ENCODE results near the gene KCNQ1. TPM values are rescaled to one million over a fixed set of nuclear protein-coding genes. Genes with fewer than 3 reads are reported as not detected.

Gene KCNQ1
- total and polyA plus RNA-seq, 2 experiments from 2014 or later: not detected

- no peaks in the 10 kb centered on the region for H3F3A ChIP-seq (ENCODE audit: insufficient read depth)
- H3K36me3 ChIP-seq (ENCODE audit: low read depth): no peaks in the 10 kb centered on the region
- H4K20me1 ChIP-seq (ENCODE audit: insufficient read depth): no peaks in the 10 kb centered on the region
- H3K27me3 ChIP-seq (replicated peaks; ENCODE audit: insufficient read depth): peaks cover 23% of the 10 kb centered on the region
- no peak overlapping the region for H2AFZ ChIP-seq
- H3K9me2 ChIP-seq (ENCODE audit: insufficient read depth): no peaks in the 10 kb centered on the region
- in situ Hi-C loops (cut with MboI): no loop called here
- no peak overlapping the region for H3K9ac ChIP-seq
- 73 to 74% methylated on average over 12 of the region's 12 CpGs for WGBS, 2 experiments (ENCODE audit: low coverage in 1 of 2, low lambda C conversion rate in 2 of 2, missing lambda C conversion rate in 2 of 2)
- no peak for DNase-seq
- H3K79me2 ChIP-seq (ENCODE audit: insufficient read depth): no peaks in the 10 kb centered on the region
- no peaks in the 10 kb centered on the region for H3K9me3 ChIP-seq (ENCODE audit: low read depth)
- H3K4me3 ChIP-seq: no peak overlapping the region
- H3K4me2 ChIP-seq (ENCODE audit: unreplicated experiment): no peak overlapping the region
- no peaks in the 10 kb centered on the region for H3K4me1 ChIP-seq (ENCODE audit: insufficient read depth)
- no peak overlapping the region for H3K27ac ChIP-seq
- no peak for TF ChIP-seq EZH2phosphoT487 (IDR thresholded peaks at IDR 0.05; ENCODE audit: insufficient read depth, low read depth)
- TF ChIP-seq EZH2 (IDR thresholded peaks at IDR 0.05; ENCODE audit: insufficient read depth, poor library complexity, severe bottlenecking): no peak
Measured at GRCh38 chr11:2752204-2752770, 307.5 kb downstream of the KCNQ1 start.

- no peak overlapping the region for H2AFZ ChIP-seq
- H3K79me2 ChIP-seq (ENCODE audit: insufficient read depth): no peaks in the 10 kb centered on the region
- H3K36me3 ChIP-seq (ENCODE audit: low read depth): no peaks in the 10 kb centered on the region
- H3K9me2 ChIP-seq (ENCODE audit: insufficient read depth): no peaks in the 10 kb centered on the region
- TF ChIP-seq EZH2 (IDR thresholded peaks at IDR 0.05; ENCODE audit: insufficient read depth, poor library complexity, severe bottlenecking) (no peak), EZH2phosphoT487 (IDR thresholded peaks at IDR 0.05; ENCODE audit: insufficient read depth, low read depth) (no peak)
- in situ Hi-C loops (cut with MboI): no loop called here
- H3K9ac ChIP-seq: no peak overlapping the region
- H3F3A ChIP-seq (ENCODE audit: insufficient read depth): no peaks in the 10 kb centered on the region
- H3K4me3 ChIP-seq: no peak overlapping the region
- 41% methylated on average over 12 of the region's 12 CpGs for WGBS, 2 experiments (ENCODE audit: low coverage in 1 of 2, low lambda C conversion rate in 2 of 2, missing lambda C conversion rate in 2 of 2)
- H3K27me3 ChIP-seq (replicated peaks; ENCODE audit: insufficient read depth): peaks cover 26% of the 10 kb centered on the region
- H3K4me2 ChIP-seq (ENCODE audit: unreplicated experiment): no peak overlapping the region
- no peaks in the 10 kb centered on the region for H3K9me3 ChIP-seq (ENCODE audit: low read depth)
- H4K20me1 ChIP-seq (ENCODE audit: insufficient read depth): no peaks in the 10 kb centered on the region
- no peaks in the 10 kb centered on the region for H3K4me1 ChIP-seq (ENCODE audit: insufficient read depth)
- no peak overlapping the region for H3K27ac ChIP-seq
- DNase-seq: no peak
Measured at GRCh38 chr11:2752923-2753322, 308.1 kb downstream of the KCNQ1 start.

- Histone ChIP-seq H3K36me3 (ENCODE audit: low read depth) (no peaks in the 10 kb centered on the region), H2AFZ (no peak overlapping the region), H3K27ac (no peak overlapping the region), H3F3A (ENCODE audit: insufficient read depth) (no peaks in the 10 kb centered on the region), H3K9me2 (ENCODE audit: insufficient read depth) (no peaks in the 10 kb centered on the region), H3K79me2 (ENCODE audit: insufficient read depth) (no peaks in the 10 kb centered on the region), H3K4me2 (ENCODE audit: unreplicated experiment) (no peak overlapping the region), H4K20me1 (ENCODE audit: insufficient read depth) (no peaks in the 10 kb centered on the region), H3K27me3 (replicated peaks; ENCODE audit: insufficient read depth) (peaks cover 28% of the 10 kb centered on the region), H3K9me3 (ENCODE audit: low read depth) (no peaks in the 10 kb centered on the region), H3K4me3 (no peak overlapping the region), H3K9ac (no peak overlapping the region), H3K4me1 (ENCODE audit: insufficient read depth) (no peaks in the 10 kb centered on the region)
- WGBS, 2 experiments (ENCODE audit: low coverage in 1 of 2, low lambda C conversion rate in 2 of 2, missing lambda C conversion rate in 2 of 2): 46 to 52% methylated on average over 2 of the region's 2 CpGs
- in situ Hi-C loops (cut with MboI): no loop called here
- TF ChIP-seq EZH2 (IDR thresholded peaks at IDR 0.05; ENCODE audit: insufficient read depth, poor library complexity, severe bottlenecking): no peak
- DNase-seq: no peak
Measured at GRCh38 chr11:2754008-2754407, 309.2 kb downstream of the KCNQ1 start.

- Histone ChIP-seq H3F3A (ENCODE audit: insufficient read depth) (no peaks in the 10 kb centered on the region), H3K79me2 (ENCODE audit: insufficient read depth) (no peaks in the 10 kb centered on the region), H3K4me2 (ENCODE audit: unreplicated experiment) (no peak overlapping the region), H3K27ac (no peak overlapping the region), H2AFZ (no peak overlapping the region), H3K36me3 (ENCODE audit: low read depth) (no peaks in the 10 kb centered on the region), H4K20me1 (ENCODE audit: insufficient read depth) (no peaks in the 10 kb centered on the region), H3K4me1 (ENCODE audit: insufficient read depth) (no peaks in the 10 kb centered on the region), H3K27me3 (replicated peaks; ENCODE audit: insufficient read depth) (peaks cover 28% of the 10 kb centered on the region), H3K4me3 (no peak overlapping the region), H3K9ac (no peak overlapping the region), H3K9me3 (ENCODE audit: low read depth) (no peaks in the 10 kb centered on the region), H3K9me2 (ENCODE audit: insufficient read depth) (no peaks in the 10 kb centered on the region)
- no peak for DNase-seq
- in situ Hi-C loops (cut with MboI): no loop called here
- TF ChIP-seq EZH2phosphoT487 (IDR thresholded peaks at IDR 0.05; ENCODE audit: insufficient read depth, low read depth) (no peak), EZH2 (IDR thresholded peaks at IDR 0.05; ENCODE audit: insufficient read depth, poor library complexity, severe bottlenecking) (no peak)
- 77% methylated on average over 8 of the region's 8 CpGs for WGBS, 2 experiments (ENCODE audit: low coverage in 1 of 2, low lambda C conversion rate in 2 of 2, missing lambda C conversion rate in 2 of 2)
Measured at GRCh38 chr11:2755071-2755470, 310.3 kb downstream of the KCNQ1 start.

DNA sequence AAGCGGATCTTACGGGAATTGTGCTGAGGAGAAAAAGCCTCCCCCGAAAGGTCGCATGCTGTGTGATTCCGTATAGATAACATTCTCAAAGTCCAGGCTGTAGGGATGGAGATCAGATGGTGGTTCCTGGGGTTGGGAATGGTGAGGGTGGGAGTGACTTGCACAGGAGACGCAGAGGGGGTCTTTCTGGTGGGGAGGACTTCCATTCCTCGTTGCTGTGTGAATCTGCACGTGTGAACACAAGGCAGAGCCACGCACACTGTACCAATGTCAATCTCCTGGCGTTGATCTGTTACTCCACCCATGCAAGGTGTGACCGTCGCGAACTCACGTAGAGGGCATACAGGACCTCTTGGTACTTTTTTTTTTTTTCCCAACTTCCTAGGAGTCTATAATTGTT lies 313.9 kb downstream of the KCNQ1 start:
- H3K27ac ChIP-seq: no peak overlapping the region
- TF ChIP-seq EZH2phosphoT487 (IDR thresholded peaks at IDR 0.05; ENCODE audit: insufficient read depth, low read depth) (no peak), EZH2 (IDR thresholded peaks at IDR 0.05; ENCODE audit: insufficient read depth, poor library complexity, severe bottlenecking) (no peak)
- in situ Hi-C loops (cut with MboI): no loop called here
- no peak for DNase-seq
- no peaks in the 10 kb centered on the region for H3K9me2 ChIP-seq (ENCODE audit: insufficient read depth)
- H3K4me1 ChIP-seq (ENCODE audit: insufficient read depth): no peaks in the 10 kb centered on the region
- H3K4me2 ChIP-seq (ENCODE audit: unreplicated experiment): no peak overlapping the region
- H2AFZ ChIP-seq: no peak overlapping the region
- 75 to 78% methylated on average over 14 of the region's 14 CpGs for WGBS, 2 experiments (ENCODE audit: low coverage in 1 of 2, low lambda C conversion rate in 2 of 2, missing lambda C conversion rate in 2 of 2)
- no peaks in the 10 kb centered on the region for H3F3A ChIP-seq (ENCODE audit: insufficient read depth)
- no peaks in the 10 kb centered on the region for H4K20me1 ChIP-seq (ENCODE audit: insufficient read depth)
- no peaks in the 10 kb centered on the region for H3K36me3 ChIP-seq (ENCODE audit: low read depth)
- H3K9me3 ChIP-seq (ENCODE audit: low read depth): no peaks in the 10 kb centered on the region
- no peaks in the 10 kb centered on the region for H3K79me2 ChIP-seq (ENCODE audit: insufficient read depth)
- peaks cover 11% of the 10 kb centered on the region; the same call in 1 of the 2 replicates for H3K27me3 ChIP-seq (replicated peaks; ENCODE audit: insufficient read depth)
- no peak overlapping the region for H3K9ac ChIP-seq
- no peak overlapping the region for H3K4me3 ChIP-seq
